HG02623 (cell line): ENCODE results near the gene METTL1.

Experiments used
- ATAC-seq: cut with Tn5 transposase; IDR thresholded peaks from one replicate; pipeline ENCODE4 v1.9.1; 2021; ENCODE audit warnings: moderate library complexity; ENCODE audit not compliant: unreplicated experiment

Gene METTL1

DNA sequence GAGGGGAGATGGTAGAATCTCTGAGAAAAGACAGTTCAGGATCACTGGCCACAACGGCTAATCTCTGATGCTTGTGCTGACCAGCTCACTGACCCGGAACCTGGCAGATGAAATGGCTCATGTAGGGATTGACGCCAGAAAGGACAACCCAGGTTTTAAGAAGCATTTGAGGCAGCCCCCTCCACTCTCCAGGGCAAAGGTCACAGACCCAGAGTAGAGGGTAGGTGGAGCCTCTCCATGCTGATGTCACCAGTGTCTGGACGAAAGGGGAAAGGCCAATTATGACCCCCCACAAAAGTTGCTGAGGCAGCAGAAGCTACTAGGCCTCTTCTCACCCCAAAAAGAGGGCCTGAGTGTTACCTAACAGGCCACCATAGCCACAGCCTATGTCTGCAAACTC is 1.2 kb downstream of the METTL1 start:
- ATAC-seq: no peak

DNA sequence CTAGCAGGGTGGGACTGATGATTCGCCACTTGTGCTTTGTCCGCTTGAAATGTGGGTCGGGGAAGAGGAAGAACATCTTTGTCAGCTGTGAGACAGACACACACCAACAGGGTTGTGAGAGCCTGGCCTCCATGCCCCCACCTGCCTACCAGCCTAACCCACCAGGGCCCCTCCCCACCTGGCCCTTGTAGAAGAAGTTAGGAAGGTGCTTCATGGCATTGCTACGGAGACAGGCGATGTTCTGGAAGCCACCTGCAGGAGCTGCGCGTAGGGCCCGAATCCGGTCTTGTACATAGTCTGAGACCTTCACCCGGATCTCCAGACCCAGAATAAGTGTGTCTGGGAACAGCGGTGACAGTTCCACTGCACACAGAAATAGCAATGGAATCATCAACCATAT is 2.3 kb downstream of the METTL1 start:
- no peak for ATAC-seq

DNA sequence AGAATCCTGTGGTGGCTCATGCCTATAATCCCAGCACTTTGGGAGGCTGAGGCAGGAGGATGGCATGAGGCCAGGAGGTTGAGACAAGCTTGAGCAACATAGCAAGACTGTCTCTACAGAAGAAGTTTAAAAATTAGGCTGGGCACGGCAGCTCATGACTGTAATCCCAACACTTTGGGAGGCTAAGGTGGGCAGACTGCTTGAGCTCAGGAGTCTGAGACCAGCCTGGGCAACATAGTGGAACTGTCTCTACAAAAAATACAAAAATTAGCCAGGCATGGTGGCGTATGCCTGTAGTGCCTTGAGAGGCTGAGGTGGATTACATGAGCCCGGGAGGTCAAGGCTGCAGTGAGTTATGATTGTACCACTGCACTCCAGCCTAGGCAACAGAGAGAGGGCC is 4.0 kb downstream of the METTL1 start:
- ATAC-seq: no peak

DNA sequence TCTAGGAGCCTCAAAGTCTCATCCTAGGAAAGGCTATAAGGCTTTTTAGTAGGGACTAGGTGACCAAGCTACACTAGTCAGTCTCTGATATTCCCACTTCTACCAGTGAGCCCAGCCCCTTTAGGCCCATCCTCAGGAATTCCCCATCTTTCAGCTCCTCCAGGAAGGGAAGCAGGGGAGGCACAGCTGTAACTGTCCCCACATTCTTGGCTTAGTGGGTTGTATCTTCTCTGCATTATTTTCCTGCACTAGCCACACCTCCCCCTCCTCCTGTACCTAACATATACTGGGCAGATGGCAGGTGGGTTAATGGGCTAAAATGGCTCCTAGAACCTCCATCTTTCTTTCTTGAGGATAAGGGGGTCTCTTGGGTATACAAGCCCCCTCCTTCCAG is 4.6 kb downstream of the METTL1 start:
- ATAC-seq: no peak

DNA sequence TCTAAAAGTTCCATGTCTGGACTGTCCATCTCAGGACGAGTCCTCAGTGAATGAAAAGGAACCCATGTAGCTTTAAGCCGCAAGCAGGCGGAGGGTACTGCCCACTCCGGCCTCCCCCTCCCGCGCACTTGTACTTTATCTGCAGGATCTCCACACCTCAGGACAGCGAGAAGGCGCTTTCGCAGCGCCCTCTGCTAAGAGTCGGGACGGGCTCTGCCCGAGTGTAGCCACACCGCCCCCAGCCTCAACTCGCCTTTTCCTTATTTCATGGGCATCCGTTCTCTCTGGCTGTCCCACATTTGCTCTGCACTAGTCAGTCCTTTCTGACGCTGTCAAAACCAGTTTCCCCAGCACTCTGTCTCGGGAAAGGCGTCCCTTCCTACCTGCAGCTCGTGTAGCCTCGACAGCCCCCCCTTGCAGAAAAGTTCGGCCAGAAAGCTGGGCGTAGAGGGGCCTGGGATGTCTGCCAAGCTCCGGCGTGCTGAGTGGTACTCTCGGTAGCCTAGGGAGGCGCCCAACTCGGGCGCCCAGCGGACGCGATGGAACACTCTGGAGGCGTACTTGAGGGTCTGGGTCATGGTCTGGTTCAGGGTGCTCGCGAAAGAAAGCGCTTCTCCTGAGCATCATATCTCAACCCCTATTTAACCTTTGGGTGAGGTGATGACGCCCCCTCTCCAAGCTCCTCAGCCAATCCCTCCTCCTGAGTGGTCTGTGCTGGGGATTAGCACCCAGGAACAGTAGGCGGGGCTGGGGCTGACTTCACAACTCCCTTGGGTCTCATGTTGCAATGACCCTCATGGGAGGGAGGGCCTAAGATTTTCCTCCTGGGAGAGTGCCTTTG is 5.2 kb downstream of the METTL1 start, which contains the start of gene CYP27B1:
TSS of gene CYP27B1 (minus strand) at position 615 of the 841 bp plus-strand sequence. CDS start at position 578, 37 bp downstream.
- no peak for ATAC-seq

DNA sequence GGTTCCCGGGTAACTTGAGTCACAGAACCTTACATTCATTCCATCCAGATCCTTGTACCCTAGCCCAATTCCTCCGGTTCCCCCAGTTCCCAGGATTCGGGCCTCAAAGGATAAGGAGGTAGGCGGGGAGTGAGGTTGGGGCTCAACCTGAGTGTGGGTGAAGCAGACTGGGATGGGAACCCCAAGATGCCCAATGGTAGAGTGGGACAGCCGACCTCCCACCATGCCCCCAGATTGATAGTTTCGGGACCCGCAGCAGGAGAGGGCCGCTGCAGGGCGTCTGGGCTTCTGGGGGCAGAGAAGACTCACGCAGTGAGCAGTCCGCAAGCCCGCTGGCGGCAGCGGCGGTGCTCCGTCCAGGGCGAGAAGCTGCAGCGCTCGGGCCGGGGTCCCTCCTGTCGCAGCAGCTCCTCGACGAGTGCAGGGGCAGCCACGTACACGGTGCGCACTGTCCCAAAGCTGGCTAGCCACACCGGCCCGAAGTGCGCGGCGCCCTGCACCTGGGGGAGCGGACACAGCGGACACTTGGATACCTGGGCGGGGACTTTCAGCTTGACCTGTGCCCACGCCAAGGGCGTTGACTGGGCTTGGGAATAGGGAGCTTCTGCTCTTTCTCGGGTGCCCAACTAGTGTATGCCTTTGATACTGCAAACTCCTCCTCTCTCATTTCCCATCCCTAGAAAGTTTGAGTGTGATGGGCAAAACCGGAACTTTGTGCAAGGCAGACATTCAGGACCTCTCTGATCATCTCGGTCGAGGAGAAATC is 6.0 kb downstream of the METTL1 start:
- no peak for ATAC-seq

DNA sequence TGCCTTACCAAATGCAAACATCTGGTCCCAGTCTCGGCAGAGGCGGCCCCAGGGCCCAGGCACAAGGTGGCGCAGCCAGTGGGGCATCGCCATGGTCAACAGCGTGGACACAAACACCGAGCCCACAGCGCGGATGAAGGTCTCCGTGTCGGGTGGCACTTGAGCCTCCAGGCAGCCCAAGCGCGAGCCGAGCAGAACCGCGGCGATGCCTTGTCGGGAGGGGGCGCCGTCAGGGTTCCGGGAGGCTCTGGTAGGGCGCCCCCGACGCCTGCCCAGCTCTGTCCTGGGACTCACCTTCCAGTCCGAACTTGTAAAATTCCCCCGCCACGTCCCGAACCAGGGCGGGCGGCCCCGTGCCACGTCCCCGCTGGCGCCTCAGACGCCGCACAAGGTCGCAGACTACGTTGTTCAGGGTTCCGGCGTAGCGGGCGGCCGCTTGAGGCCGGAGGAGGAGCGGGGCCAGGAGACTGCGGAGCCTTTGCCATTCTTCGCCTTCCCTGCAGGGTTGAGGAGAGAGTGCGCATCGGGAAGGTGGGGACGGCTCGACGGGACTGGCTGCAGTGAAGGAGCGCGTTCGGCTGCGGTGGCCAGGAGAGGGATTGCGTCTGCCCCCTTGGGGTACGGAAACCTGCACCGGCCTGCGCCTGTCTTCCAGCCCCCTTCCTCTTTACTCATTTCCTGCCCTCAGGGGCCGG is 6.8 kb downstream of the METTL1 start:
- ATAC-seq: peak; percentile 56

DNA sequence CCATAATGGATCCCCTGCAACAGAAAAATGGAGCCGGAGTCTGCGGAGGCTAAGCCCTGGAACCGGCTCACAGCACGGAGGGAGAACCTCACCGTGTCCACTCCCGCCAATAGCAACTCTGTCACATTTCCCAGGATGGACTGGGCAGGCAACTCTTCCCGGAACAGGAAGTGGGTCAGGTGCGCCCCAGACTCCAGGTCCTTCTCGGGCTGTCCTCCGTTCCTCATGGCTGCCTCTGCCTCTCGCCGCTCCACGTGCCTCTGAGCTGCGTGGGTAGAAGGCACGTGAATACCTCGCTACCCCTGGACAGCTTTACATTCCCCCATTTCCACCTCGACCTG is 7.3 kb downstream of the METTL1 start:
- ATAC-seq: no peak

DNA sequence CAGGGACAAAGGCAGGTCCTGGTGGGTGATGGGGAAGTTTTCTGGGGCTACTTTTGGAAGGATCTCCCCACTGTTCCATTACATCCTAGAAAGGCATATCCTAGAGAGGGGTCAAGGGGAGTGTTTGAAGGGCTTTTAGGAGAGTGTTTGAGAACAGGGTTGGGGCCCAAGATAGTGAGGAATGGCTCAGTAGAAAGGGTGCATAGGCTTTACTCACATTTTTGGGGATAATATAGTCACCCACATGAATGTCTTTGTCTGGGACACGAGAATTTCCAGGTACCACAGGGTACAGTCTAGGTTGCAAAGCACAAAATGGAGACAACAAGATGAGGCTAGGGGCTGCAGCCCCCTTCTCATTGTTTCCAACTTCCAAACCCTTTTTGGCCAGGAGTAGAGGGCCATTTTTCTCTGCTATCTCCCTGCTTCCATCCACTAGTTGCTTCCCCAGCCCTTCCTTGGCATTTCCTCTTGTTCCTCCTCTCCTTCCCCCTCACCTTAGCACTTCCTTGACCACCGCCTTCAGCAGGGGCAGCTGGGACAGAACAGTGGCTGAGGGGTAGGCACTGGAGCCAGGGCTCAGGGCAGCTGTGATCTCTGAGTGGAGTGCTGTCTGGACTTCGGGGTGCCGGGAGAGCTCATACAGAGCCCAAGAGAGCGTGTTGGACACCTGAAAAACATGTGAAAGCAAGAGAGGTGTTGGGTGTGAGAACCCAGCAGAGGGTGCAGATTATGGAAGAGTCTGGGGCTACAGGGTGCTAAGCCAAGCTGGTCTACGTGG is 7.8 kb downstream of the METTL1 start:
- no peak for ATAC-seq

DNA sequence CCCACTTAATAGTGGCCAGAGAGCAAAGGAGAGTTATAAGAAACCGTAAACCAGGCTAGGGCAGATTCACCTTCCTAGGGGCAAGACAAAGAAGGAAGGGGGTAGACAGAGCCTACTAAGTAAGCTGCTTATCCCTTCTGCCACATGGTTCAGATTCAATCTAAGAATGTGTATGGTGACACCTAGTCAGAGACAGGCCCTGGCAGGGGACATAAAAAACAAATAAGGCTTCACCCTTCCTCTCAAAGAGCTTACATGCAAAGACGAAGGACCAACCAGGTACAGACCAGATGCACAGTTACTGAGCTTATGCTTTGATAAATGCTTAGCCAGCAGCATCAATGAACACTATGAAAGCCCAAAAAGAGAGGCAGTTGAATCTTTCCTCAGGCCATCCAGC is 9.4 kb downstream of the METTL1 start:
- ATAC-seq: no peak

DNA sequence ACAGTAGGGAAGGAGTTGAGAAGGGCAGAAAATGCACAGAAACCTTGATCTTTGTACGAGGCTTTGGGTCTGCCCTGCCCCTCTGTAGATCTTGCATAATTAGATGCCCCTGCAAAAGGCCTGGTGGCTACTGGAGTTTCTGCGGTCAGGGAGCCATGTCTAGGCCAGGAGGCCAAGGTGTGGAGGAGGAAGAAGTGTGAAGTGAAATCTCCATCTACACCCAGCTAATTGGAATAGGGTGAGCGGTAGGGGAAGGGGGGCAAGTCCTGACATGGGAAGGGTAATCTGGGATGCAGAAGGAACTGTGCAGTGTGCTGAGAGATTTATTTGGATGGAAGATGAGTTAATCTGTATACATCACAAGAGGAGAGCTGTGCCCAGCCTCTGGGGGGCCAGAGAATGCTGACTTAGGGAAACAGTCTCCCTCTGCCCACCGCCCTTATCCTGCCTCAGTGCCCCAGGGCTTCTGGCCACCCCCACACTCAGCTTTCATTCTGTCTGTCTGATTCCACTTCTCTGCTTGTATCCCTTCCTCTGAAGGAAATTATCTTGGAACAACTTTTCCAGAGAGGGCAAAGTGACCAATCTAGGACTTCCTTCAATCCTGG is 10.4 kb downstream of the METTL1 start:
- ATAC-seq: no peak

DNA sequence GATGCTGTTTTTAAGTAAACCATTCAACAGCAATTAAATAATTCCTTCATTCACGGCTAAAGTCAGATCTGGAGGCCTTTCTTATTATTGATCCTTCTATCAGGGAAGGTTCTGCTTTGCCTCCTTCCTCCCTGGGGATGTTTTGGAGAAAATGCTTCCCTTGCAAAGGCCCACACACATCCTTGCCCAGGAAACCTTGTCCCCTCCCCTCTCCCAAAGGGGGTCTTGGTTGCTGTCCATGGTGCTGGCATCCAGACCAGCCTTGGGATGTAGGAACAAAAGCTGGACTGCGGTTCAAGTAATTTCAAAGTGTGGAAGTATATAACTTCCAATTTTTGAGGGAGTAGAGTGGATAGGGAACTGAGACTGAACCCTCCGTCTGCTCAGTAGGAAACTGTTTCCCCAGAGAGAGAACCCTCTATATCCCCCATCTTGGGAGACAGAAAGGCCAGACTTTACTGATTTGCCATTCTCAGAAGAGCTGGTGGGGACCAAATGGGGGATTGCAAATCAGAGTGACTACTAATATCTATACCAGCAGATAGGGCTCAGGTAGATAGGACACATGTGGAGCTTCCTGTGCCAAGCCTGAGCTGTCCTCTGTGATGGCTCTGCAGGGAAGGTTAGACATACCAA is 11.4 kb downstream of the METTL1 start:
- no peak for ATAC-seq

DNA sequence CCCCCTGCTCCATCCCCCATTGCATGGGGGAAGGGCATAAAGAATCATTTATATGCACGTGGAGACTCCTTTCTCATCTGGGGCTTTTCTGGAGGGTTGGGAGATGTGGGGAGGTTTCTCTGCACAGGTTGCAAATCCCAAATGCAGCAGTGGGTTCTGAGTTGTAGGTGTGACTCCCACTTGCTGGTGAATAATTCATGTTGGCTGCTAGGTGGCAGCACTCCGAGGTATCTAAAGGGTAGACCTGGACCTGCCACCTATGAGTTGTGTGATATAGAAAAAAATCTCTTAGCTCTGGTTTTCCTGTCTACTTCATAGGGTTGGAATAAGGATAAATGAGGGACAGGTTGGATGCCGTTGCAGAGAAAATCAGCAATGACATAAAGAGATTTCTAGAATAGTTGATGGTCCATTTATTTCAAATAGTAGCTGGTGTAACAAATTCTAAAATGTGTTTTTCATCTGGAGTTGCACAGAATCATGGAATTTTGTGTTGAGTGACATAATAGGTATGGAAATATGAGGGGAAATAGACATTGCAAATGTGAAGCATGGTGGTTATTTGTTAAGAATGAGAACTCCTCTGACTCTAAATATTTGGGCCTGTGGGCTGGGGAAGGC is 12.4 kb downstream of the METTL1 start:
- ATAC-seq: no peak

DNA sequence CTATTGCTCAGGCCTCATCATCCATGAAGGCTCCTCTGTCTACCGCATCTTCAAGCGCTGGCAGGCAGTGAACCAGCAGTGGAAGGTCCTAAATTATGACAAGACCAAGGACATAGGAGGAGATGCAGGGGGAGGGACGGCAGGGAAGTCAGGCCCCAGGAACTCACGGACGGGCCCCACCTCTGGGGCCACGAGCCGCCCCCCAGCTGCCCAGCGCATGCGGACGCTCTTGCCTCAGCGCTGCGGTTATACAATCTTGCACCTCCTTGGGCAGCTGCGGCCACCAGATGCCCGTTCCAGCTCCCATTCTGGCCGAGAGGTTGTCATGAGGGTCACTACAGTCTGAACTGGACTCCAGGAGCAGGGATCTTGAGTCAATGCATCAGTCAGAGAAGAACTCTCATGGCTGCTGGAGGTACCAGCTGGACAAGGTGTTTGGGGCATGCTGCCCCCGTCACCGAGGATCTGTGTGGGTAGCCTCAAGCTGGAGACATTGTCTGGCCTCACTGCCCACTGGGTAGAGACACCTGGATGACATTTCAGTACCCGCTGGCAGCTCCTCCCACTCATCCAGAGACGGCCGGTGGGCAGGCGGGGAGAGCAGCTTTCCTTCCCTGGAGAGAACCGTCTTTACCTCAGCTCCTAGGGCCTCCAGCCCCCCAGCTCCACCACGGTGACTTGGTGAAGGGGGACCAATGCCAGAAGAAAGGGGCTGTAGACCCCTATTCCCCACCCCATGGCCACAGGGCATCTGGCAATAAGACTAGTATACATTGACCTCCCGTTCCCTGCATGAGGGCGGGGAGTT is 13.1 kb downstream of the METTL1 start:
- ATAC-seq: no peak

DNA sequence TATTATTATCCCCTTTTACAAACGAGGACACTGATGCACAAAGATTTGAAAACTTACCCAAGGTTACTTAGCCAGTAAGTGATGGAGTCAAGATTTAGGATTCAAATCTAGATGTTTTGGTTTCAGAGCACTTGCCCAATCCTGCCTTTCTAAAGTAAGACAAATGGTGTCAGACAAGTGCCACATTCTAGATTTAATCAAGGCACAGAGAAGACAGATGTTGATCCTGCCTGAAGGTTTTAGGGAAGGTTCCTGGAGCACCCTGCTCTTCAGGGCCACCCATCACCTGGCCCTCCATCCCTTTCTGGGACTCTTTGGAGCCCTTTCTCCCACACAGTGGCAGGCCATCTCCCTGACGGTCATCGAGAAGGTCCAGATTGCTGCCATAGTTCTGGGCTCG is 14.1 kb downstream of the METTL1 start:
- no peak for ATAC-seq

DNA sequence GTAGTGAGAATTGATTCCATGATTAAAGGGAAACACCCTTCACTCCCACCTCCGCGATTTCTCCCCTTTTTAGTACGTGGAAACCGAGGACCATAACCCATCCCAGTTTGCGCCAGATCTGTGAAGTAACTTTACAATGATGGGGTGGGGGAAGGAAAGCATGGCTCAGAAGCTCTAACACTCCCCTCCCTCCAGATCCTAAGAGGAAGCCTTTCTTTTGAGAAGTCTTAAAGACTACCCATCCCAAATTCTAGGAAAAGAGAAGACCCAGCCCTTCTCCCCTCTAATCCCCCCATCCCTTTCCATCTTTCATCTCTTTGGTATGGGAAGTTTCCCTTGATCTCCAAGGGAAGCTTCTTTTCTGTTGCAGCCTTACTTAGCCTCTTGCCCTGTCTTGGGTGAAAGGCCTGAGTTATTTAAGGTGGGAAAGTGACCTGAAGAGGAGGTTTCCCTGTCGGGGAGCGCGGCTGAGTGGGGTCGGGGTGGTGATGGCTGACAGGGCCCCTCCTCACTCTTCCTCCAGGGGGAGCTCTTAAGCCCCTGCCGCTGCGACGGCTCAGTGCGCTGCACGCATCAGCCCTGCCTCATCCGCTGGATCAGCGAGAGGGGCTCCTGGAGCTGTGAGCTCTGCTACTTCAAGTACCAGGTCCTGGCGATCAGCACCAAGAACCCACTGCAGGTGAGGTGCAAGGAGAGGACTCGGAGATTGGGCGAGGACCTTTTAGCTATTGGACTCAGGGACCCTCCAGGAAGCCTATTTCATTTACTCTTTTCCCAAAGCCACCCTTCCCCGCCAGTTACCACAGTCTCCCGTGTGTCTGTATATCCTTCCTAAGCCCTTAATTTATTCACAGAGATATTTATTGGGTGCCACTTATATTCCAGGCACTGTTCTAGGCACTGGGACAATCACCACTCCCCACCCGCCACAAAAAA is 15.2 kb downstream of the METTL1 start:
- ATAC-seq: no peak

DNA sequence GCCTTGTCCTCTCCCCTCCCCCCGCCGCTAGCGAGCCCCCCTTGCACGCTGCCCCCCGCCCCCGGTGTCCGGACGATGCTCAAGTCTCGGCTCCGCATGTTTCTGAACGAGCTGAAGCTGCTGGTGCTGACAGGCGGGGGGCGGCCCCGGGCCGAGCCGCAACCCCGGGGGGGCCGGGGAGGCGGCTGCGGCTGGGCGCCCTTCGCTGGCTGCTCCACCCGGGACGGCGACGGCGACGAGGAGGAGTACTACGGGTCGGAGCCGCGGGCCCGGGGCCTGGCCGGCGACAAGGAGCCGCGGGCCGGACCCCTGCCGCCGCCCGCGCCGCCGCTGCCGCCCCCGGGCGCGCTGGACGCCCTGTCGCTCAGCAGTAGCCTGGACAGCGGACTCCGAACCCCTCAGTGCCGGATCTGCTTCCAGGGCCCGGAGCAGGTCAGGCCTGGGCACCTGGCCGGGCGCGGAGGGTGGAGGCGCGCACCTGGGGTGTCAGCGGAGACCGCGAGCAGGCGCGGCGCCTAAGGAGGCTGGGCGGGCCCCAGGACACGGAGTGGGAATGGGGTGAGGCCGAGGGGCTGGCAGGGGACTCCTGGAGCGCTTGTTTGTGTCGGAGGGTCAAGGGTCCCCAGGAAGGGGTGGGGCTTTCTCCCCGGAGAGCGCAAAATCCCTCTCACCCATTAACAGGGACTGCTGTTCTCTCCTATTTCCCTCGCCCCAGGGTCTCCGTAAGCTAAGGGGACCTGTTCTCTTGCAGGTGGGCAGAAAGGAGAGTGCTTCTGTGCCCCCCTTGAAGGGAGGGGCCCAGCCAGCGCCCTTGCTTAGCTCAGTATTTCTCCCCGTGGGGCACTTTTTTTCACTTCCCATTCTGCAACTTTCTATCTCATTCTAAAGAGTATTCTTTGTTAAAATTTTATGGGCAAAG is 16.2 kb downstream of the METTL1 start:
- no peak for ATAC-seq
